B cell (primary cell): ENCODE data around the gene LAPTM4A.

Experiments used
- EZH2 ChIP-seq: IDR thresholded peaks from 2 replicates; pipeline ENCODE4 v1.6.1; 2012; ENCODE audit warnings: borderline replicate concordance, low read depth, mild to moderate bottlenecking, moderate library complexity, low read length; ENCODE audit not compliant: insufficient read depth, poor library complexity, severe bottlenecking
- TF ChIP-seq, protein P1 (sequence below): fragments of 200-600 bp; IDR thresholded peaks from one replicate; pipeline ENCODE4 v1.8.0; 2022; ENCODE audit warnings: antibody characterized with exemption, mild to moderate bottlenecking

DNA sequence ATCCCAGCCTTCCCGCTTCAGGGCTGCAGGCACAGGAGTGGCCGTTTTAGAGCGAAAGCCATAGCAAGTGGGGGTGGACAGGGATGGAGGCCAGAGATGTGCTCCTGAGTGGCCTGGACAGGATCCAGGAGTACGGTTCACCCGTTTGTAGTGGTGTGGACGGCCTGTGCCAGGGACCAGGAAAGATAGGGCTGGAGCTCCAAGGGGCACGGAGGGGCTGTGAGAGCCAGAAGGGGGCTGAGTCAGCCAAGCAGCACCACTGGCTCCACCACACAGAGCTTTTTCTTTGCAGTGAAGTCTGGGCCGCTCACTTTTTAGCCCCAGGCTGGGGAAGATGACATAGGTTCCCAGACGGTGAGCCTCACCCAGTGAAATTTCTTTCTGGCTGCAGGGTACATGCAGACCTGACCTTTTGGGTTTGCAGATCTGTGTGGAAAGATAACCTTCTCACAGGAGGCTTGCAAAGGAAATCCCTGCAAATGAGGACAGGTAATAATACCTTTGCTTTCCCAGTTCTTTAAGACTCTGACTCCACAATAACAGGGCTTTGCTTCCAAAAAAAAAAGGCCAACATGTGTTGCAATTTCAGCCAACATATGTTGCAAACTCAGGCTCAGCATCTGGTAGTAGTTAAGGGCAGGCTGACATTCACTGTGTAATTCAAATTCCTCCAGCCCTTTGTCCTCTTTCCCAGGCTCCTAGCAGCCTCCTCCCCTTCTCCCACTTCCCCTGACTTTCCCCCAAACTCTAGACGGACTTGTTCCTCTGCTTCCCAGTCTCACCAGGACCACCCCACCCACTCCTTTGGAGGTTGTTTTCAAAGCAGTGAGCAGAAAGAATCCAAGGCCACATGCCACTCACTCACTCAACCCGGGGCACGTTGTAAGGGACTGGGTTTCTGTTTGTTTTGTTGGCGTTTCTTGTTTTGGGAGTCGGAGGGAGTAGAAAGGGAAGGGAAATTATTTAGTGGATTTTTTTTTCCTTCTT is 20.3 kb upstream of the LAPTM4A start:
- TF ChIP-seq, protein P1, sequence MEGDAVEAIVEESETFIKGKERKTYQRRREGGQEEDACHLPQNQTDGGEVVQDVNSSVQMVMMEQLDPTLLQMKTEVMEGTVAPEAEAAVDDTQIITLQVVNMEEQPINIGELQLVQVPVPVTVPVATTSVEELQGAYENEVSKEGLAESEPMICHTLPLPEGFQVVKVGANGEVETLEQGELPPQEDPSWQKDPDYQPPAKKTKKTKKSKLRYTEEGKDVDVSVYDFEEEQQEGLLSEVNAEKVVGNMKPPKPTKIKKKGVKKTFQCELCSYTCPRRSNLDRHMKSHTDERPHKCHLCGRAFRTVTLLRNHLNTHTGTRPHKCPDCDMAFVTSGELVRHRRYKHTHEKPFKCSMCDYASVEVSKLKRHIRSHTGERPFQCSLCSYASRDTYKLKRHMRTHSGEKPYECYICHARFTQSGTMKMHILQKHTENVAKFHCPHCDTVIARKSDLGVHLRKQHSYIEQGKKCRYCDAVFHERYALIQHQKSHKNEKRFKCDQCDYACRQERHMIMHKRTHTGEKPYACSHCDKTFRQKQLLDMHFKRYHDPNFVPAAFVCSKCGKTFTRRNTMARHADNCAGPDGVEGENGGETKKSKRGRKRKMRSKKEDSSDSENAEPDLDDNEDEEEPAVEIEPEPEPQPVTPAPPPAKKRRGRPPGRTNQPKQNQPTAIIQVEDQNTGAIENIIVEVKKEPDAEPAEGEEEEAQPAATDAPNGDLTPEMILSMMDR, result no peak
- TF ChIP-seq EZH2, result no peak
